LNCAP (cell line): ENCODE data around the gene MRPS30.

Experiments used
- TF ChIP-seq, protein P1 (sequence below): fragments of 450-650 bp; IDR thresholded peaks from 2 replicates; pipeline ENCODE4 v1.5.1; 2017; ENCODE audit warnings: mild to moderate bottlenecking

The MRPS30 gene

DNA sequence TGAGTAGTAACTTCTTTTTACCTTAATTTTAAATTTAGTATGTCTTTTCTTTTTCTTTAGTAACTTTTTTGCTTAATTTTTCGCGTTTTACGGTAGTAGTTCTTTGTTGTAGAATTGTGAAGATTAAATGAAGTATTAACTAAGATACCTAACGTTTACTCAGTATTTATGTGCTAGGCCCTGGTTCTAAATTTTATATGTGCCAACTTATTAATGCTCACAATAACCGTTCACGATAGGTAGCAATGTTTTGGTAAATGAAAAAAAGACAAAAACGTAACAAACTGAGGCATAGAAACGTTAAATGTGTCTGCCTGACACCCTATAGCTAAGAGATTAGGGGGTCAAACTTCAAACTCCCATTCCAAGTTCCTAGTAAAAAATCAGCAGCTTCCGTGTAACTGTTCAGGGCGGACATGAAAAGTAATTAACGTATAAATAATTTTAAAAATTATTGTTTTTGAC, 1.2 kb downstream of the MRPS30 start:
- TF ChIP-seq, protein P1, sequence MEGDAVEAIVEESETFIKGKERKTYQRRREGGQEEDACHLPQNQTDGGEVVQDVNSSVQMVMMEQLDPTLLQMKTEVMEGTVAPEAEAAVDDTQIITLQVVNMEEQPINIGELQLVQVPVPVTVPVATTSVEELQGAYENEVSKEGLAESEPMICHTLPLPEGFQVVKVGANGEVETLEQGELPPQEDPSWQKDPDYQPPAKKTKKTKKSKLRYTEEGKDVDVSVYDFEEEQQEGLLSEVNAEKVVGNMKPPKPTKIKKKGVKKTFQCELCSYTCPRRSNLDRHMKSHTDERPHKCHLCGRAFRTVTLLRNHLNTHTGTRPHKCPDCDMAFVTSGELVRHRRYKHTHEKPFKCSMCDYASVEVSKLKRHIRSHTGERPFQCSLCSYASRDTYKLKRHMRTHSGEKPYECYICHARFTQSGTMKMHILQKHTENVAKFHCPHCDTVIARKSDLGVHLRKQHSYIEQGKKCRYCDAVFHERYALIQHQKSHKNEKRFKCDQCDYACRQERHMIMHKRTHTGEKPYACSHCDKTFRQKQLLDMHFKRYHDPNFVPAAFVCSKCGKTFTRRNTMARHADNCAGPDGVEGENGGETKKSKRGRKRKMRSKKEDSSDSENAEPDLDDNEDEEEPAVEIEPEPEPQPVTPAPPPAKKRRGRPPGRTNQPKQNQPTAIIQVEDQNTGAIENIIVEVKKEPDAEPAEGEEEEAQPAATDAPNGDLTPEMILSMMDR = no peak

DNA sequence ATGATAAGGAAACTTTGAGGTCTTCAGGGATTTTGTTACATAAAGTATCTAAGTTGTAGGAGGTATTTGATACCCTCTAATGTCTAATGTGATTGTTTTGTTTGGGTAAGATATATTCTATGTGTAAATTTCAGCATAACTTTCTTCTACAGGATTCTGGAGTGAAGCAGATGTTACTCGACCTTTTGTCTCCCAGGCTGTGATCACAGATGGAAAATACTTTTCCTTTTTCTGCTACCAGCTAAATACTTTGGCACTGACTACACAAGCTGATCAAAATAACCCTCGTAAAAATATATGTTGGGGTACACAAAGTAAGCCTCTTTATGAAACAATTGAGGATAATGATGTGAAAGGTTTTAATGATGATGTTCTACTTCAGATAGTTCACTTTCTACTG, 6.0 kb downstream of the MRPS30 start:
- TF ChIP-seq, protein P1 = no peak

DNA sequence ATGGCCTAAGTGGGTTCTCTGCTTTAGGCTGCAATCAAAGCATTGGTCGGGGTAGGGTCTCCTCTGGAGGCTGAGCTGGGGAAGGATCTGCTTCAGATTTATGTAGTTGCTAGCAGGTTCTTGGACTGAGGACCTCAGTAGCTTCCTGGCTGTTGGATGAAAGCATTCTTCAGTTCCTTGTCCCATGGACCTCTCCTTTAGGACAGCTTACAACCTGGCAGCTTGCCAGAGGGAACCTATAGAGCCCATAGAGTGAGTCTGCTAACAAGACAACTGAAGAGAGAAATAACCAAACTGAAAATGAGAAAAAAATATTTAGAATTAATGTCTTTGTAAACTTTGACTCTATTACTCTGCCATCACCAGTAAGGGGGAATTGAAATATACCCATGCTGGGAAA, 12.4 kb downstream of the MRPS30 start:
- TF ChIP-seq, protein P1 = no peak

DNA sequence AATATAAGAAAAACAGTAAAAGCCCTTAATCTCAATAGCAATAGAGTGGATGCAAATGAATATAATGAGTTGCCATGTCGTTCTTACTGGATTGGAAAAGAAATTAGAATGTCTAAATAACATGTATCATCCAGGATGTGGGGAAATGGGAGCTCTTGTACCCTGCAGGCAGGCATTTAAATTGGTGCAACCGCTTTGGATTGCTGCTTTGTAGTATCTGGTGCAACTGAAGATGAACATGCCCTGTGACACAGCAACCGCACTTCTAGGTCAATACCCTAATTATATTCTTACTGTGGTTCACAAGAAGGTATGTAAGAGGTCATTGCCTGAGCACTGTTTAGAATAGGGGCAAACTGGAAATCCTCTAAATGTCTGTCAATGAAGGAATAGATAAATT, 18.9 kb downstream of the MRPS30 start:
- TF ChIP-seq, protein P1 = no peak

DNA sequence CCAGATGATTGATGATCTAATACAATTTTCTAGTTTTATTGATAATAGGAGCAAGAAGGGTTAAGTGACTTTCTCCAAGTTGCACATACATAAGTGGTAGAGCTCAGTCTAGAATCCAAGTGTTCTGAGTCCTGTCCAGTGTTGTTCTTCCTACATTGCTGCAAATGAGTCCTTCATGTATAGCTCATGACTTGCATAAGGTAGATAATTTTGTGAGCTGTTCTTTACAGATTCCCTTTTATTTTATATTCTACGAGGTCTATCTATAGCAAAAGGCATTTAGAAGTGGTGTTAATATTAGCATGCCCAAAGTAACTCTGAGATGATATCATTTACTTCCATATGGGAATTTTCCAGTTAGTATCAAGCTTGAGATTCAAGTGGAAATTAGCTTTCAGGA, 20.0 kb downstream of the MRPS30 start:
- TF ChIP-seq, protein P1 = no peak

DNA sequence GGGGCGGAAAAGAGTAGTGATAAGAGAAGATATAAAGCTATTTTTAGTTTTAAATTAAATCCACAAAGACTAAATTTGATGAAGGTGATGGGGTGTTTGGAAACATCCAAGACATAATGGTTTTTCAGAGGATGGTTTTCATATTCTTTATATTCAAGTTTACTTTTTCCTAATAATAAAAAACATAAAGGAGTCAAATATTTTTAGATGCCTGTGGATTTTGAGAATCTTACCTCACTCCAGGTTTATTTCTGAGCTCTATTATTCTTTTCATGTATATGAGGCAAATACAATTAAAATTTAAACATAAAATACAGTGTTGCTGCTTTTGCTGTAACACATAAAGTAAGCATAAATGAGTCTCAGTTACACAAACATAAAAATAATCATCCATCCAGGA, 22.2 kb downstream of the MRPS30 start:
- TF ChIP-seq, protein P1 = no peak

DNA sequence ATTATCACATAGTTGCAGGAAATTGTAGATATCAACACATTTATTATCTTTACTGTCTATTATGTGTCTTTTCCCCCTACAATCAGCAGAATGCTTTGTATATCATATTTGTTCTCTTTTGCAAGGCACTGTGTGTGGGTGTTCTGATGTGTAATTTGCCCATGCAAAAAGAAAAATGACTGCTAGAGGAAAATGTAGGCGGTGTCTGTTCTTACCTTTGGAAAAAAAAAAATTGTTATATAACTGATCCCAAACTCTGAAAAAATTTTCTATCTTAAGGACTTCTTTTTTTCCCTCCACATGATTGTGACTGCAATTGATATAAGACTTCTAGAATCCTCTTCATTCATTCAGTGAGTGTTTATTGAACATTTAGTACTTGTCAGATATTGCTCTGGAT, 24.5 kb downstream of the MRPS30 start:
- TF ChIP-seq, protein P1 = no peak

DNA sequence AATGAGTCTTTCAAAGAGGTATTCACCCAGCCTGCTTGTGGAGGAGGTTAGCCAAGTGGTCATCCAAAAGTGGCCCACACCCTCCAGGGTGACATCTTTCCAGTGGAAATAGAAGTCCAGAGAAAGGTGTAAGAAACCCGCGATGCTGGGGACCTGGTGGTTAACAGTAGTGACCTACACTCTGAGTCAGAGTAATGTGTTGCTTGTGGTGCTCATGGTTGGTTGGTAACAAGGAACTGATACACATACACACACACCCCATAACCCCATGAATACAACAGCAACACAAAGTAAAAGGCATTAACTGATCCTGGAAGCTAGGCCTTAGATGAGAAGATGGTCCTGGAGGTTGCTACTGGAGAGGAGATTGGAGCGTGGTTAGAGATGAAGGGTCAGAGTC, 26.9 kb downstream of the MRPS30 start:
- TF ChIP-seq, protein P1 = no peak
